SJCRH30 (cell line): Measurements from ENCODE around the gene DISC1. TPM values are rescaled to one million over a fixed set of nuclear protein-coding genes. Genes with fewer than 3 reads are reported as not detected.
"Not testable (repeated sequence)": the region's sequence is repeated elsewhere in the genome, so short reads cannot be mapped to it uniquely, and the experiment has no call there.

Experiments used
- DNase-seq, 2 experiments: peaks; one replicate each; pipeline ENCODE4 v3.0.0-alpha.2; 2015 to 2020
- H3K27ac ChIP-seq: fragments of 250-450 bp; sonication (Bioruptor Pico); 2 replicates; pipeline ENCODE4 v1.5.1; 2020; ENCODE audit warnings: mild to moderate bottlenecking, moderate library complexity
- H3K27me3 ChIP-seq: fragments of 250-450 bp; sonication (Bioruptor Pico); 2 replicates; pipeline ENCODE4 v1.5.1; 2020; ENCODE audit warnings: mild to moderate bottlenecking, moderate library complexity
- H3K36me3 ChIP-seq: fragments of 250-450 bp; sonication (Bioruptor Pico); 2 replicates; pipeline ENCODE4 v1.5.1; 2020; ENCODE audit warnings: mild to moderate bottlenecking, moderate library complexity
- H3K4me1 ChIP-seq: fragments of 250-450 bp; sonication (Bioruptor Pico); 2 replicates; pipeline ENCODE4 v1.5.1; 2020; ENCODE audit warnings: mild to moderate bottlenecking, moderate library complexity
- H3K4me3 ChIP-seq: fragments of 250-450 bp; sonication (Bioruptor Pico); 2 replicates; pipeline ENCODE4 v1.5.1; 2020; ENCODE audit warnings: mild to moderate bottlenecking, moderate library complexity
- H3K9me3 ChIP-seq: fragments of 250-450 bp; sonication (Bioruptor Pico); replicated peaks from 2 replicates; pipeline ENCODE4 v1.5.1; 2020; ENCODE audit warnings: mild to moderate bottlenecking, moderate library complexity
- total RNA-seq: library from RNA; depleted of rRNA; stranded (reverse); fragments of >200 nt; shearing (Covaris generic); gene quantifications from 2 replicates; pipeline ENCODE4 v1.2.3, GENCODE V29; 2014

The DISC1 gene
- total RNA-seq, 1 experiment from 2014 or later, result 5.3 TPM

DNA sequence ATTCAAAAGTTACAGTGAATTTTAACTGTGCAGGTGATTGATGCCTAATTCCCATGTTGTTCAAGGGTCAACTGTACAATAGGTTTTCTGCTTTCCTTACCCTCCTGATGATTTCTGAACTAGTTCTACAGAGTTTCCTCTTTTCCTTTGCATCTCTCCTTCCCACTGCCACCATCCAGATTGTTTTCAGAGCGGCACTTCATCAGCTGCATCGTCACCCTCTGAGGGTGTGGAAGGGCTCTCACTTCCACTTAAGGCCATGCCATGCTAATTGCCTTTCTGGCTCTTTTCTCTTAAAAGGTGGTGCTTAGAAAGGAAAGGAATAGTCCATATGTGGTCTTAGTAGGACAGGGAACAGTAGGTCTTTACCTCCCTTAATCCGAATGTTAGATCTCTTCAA lies 39.1 kb downstream of the DISC1 start:
- peaks cover 3% of the 10 kb centered on the region; the same call in 1 of the 2 replicates for H3K9me3 ChIP-seq

DNA sequence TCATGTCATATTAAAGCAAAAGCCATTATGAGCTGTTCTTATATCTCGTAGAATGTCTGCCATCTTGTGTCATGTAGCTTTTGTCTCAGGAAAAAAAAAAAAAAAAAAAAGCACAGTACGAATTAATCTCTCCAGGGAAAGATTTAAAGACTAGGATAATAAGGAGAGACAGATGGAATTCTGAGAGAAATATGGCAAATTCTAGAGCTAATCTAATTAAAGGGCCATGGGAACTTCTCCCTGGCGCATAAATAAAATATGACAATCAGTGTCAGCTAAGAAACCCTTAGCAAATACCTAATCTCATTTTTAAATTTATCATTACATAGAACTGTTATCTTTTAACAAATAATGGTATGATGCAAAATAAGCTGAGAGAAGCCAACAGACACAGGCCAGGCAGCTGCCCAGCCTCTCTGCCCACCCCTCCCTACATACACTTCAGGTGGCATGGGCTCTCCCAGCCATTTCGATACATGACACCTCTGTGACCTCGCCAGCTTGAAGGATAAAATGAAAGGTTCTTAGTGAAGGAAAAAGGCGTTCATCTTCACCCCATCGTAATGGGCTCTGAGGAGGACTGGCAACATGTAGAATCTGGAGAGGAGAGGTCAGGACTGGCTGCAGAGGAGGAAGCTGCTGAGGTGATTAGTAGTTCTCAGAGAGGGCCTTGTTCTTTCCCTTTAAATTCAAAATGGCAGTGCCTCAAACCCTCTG lies 39.8 kb downstream of the DISC1 start:
- no peaks in the 10 kb centered on the region for H3K4me1 ChIP-seq
- peaks cover 3% of the 10 kb centered on the region; the same call in 1 of the 2 replicates for H3K9me3 ChIP-seq
- no peaks in the 10 kb centered on the region for H3K36me3 ChIP-seq
- H3K27me3 ChIP-seq, result no peaks in the 10 kb centered on the region
- H3K27ac ChIP-seq, result no peak overlapping the region
- no peak overlapping the region for H3K4me3 ChIP-seq
- no peak for DNase-seq

More for the DNA sequence above, 39.1 kb downstream of the DISC1 start:
- no peak for DNase-seq
- no peaks in the 10 kb centered on the region for H3K36me3 ChIP-seq
- no peaks in the 10 kb centered on the region for H3K27me3 ChIP-seq
- no peak overlapping the region for H3K27ac ChIP-seq
- H3K4me1 ChIP-seq, result no peaks in the 10 kb centered on the region
- no peak overlapping the region for H3K4me3 ChIP-seq

DNA sequence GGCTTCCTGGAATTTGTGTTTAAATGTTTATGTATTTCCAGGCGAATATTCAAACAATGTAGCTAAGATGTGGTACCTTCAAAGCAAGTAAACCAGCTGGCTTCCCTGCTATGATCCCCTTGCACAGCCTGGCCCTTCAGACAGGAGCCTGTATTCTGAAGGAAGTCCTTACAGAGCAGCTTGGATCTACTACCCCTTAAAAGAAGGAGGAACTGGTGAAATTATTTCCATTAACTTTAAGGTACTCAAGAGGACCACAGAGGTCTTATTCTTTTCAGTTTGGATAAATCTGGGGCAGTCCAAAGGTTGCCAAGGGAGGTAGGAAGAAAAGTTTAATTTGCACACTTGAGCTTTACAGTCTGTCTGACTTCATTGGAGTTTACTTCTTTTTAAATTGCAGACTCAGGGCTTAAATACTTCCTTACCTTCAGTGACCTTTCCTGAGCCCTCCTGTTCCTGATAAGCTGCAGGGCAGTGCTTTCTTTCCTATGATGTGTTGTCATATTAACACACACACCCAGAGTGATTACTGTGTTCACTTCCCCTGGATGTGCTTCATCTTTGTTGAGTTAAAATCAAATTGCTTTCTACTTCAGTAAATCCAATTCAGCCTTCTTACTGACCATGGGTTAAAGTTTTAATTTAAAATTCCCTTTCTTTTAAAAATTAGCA lies 40.5 kb downstream of the DISC1 start:
- Histone ChIP-seq H3K36me3 (no peaks in the 10 kb centered on the region), H3K27me3 (no peaks in the 10 kb centered on the region), H3K4me3 (no peak overlapping the region), H3K4me1 (no peaks in the 10 kb centered on the region), H3K27ac (no peak overlapping the region), H3K9me3 (peaks cover 3% of the 10 kb centered on the region; the same call in 1 of the 2 replicates)
- no peak for DNase-seq

DNA sequence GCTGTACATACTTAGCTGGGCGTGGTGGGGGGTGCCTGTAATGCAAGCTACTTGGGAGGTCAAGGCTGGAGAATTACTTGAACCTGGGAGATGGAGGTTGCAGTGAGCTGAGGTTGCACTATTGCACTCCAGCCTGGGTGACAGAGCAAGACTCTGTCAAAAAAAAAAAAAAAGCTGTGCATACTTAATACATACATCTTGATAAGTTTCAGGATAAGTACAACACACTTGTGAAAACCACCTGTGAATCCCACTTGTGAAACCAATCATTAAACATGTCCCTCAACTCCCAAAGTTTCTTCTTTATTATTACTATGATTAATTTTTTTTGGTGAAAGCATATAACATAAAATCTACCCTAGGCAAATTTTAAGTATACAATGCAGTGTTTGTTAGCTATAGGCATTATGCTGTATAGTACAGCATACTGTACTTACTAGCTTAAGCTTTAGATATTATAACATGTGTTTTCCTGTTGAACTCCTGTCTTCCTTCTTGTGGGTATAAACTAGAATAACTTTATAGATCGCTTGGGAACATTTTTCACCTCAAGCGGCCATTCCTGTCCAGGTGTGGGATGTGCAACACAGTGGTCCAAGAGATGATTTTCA lies 41.4 kb downstream of the DISC1 start:
- Histone ChIP-seq H3K4me1 (no peaks in the 10 kb centered on the region), H3K36me3 (no peaks in the 10 kb centered on the region), H3K4me3 (no peak overlapping the region), H3K27ac (no peak overlapping the region), H3K27me3 (no peaks in the 10 kb centered on the region), H3K9me3 (peaks cover 3% of the 10 kb centered on the region; the same call in 1 of the 2 replicates)
- no peak for DNase-seq

DNA sequence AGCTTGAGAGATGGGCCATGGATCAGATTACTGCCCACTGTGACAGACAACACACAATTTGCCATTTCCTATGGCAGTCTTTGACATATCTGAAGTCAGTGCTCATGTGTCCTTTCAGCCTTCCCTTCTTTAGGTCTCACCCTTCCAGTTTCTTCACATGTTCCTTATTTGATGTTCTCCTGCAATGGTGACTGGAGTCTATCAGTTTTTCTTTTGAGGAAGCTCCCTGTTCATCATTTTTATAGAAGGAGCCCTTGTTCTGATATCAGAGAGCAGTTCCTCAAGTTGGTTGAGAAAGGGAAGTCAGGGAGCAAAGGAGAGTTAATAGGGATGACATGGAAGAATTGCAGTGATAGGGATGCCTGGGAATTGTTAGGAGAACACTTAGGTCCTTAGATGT lies 42.2 kb downstream of the DISC1 start:
- Histone ChIP-seq H3K4me3 (no peak overlapping the region), H3K36me3 (no peaks in the 10 kb centered on the region), H3K4me1 (no peaks in the 10 kb centered on the region), H3K27ac (no peak overlapping the region), H3K27me3 (no peaks in the 10 kb centered on the region), H3K9me3 (no peaks in the 10 kb centered on the region; the same call in 1 of the 2 replicates)
- no peak for DNase-seq

DNA sequence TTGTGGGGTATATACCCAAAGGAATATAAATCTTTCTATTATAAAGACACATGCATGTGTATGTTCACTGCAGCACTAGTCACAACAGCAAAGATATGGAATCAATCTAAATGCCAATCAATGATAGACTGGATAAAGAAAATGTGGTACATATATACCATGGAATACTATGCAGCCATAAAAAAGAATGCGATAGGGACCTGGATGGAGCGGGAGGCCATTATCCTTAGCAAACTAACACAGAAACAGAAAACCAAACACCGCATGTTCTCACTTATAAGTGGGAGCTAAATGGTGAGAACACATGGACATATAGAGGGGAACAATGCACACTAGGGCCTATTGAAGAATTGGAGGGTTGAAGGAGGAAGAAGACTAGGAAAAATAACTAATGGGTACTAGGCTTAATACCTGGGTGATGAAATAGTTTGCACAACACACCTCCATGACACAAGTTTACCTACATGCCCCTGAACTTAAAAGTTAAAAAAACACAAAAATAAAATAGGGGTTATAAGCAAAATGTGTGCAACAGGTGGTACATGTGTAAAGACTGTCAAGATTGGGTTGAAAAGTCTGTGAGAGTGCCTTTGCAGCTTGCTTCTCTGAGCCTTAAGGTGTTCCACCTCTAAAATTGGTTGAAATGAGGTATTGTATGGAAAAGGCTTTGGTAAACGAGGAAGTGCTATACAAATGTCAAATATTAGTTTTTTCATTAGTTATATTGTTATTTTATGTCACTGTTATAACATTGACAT lies 43.5 kb downstream of the DISC1 start:
- DNase-seq, H3K4me1 ChIP-seq, H3K36me3 ChIP-seq, H3K27ac ChIP-seq, H3K27me3 ChIP-seq, H3K9me3 ChIP-seq, H3K4me3 ChIP-seq: not testable (repeated sequence)

DNA sequence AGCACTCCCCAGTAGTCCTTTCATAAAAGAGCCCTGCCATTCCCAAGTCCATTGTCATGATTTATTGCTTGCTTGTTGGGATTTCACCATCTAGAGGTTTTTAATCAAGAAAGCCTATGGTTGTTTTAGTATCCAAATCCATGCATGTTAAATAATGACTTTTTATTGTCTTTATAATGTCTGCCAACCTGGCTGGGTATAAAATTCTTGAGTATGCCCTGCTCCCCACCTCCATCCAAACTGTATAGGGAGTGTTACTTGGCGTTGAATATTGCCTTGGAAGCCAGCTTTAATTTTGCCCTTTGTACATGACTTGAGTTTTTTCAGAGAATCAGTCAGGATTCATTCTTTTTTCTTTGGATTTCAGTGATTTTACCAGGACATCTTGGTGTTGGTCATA lies 44.2 kb downstream of the DISC1 start:
- no peaks in the 10 kb centered on the region; the same call in 1 of the 2 replicates for H3K9me3 ChIP-seq
- H3K36me3 ChIP-seq, result no peaks in the 10 kb centered on the region
- DNase-seq, result no peak
- no peaks in the 10 kb centered on the region for H3K27me3 ChIP-seq
- no peaks in the 10 kb centered on the region for H3K4me1 ChIP-seq
- H3K27ac ChIP-seq, result no peak overlapping the region
- H3K4me3 ChIP-seq, result no peak overlapping the region

DNA sequence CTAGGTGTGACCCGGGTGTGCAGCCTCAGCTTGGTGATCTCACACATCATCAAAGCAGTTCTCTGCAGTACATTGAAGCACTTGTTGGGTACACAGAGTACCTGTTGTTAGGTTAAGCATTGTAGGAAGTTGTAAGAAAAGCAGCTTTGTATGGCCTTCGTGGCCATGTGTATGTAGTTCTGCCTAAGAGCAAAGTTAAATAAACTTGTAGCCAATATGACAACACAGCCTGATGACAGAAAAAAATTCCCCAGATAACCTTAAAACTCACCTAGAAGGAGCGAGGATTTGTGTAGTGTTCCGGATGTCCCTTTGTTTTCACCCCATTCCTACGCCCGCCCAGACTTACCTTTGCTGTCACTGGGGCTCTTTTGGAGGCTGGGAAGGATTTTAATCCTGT lies 48.0 kb downstream of the DISC1 start:
- Histone ChIP-seq H3K27ac (no peak overlapping the region), H3K36me3 (no peaks in the 10 kb centered on the region), H3K4me3 (no peak overlapping the region), H3K9me3 (no peaks in the 10 kb centered on the region; the same call in 1 of the 2 replicates), H3K27me3 (no peaks in the 10 kb centered on the region), H3K4me1 (no peaks in the 10 kb centered on the region)
- DNase-seq, result no peak

DNA sequence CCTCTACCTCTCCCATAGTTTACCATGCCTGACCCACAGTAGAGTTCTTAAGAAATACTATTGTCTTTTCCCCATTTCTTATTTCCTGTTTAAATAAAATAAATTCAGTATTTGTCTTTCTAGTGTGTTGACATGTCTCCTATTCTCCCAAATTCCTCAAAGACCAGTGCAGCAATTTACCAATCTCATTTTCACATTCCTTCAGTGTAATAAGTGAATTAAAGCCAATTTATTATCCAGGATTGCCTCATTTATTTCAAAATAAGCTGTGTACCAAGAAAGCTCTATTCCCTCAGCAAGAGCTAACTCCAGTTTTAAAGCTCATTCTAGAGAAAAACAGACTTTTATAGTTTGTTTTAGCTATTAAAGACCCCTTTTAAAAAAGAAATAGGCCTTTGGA lies 49.9 kb downstream of the DISC1 start:
- Histone ChIP-seq H3K4me3 (no peak overlapping the region), H3K4me1 (no peaks in the 10 kb centered on the region), H3K36me3 (no peaks in the 10 kb centered on the region), H3K27ac (no peak overlapping the region), H3K27me3 (no peaks in the 10 kb centered on the region), H3K9me3 (no peaks in the 10 kb centered on the region)
- no peak for DNase-seq

DNA sequence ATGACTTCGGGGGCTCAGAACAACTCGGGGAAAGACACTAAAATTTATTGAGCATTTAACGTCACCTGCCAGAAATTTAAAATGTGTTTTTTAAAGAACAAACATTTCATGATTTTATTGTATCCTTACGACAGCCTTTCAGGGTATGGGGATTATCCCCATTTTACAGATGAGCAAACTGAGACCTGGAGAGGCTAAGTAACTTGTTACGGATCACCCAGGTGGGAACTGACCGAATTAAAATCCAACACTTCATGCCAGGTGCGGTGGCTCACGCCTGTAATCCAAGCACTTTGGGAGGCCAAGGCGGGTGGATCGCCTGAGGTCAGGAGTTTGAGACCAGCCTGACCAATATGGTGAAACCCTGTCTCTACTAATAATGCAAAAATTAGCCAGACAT lies 50.9 kb downstream of the DISC1 start:
- no peak overlapping the region for H3K4me3 ChIP-seq
- H3K27ac ChIP-seq, result no peak overlapping the region
- H3K36me3 ChIP-seq, result no peaks in the 10 kb centered on the region
- no peaks in the 10 kb centered on the region for H3K4me1 ChIP-seq
- DNase-seq, result no peak
- no peaks in the 10 kb centered on the region for H3K27me3 ChIP-seq
- H3K9me3 ChIP-seq, result no peaks in the 10 kb centered on the region

DNA sequence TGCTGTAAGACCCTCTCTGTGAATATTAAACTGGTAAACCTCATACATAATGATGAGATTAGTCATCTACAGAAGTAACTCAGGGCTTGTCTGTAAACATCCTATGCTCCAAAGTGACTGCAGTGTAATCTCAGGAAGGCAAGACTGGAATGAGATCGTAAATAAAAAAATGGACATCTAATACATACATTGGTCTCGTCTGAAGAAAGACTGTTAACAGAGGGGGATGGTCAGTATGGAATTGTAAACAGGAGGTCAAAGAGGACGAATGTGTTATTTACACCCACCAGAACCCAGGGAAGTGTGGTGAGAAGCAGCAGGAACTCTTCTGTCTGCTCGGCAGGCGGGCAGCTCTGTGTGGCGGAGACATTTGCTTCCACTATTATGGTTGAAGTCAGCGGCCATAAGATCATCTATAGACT lies 51.4 kb downstream of the DISC1 start:
- H3K27ac ChIP-seq, result no peak overlapping the region
- H3K4me1 ChIP-seq, result no peaks in the 10 kb centered on the region
- no peak overlapping the region for H3K4me3 ChIP-seq
- no peaks in the 10 kb centered on the region for H3K36me3 ChIP-seq
- no peaks in the 10 kb centered on the region for H3K27me3 ChIP-seq
- DNase-seq, result no peak
- H3K9me3 ChIP-seq, result no peaks in the 10 kb centered on the region

DNA sequence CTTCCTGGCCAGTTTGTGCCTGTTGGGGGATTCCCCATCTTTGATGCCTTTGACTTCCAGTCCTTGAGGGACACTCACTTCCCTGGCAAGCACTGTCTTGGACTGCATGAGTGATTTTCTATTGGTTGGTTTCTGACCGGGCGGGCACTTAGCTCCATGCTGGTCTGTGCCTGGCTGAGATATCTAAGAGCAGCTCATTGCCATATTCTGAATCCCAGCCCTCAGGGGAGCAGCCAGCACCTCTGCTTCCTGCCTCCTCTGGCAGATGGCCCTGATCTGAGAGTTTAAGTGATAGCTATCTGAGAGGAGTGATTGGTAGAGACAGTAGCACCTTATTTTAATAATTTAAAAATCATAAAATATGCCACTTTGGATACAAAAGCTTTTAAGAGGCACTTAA lies 52.5 kb downstream of the DISC1 start:
- H3K4me3 ChIP-seq, result no peak overlapping the region
- no peak for DNase-seq
- no peaks in the 10 kb centered on the region for H3K4me1 ChIP-seq
- H3K36me3 ChIP-seq, result no peaks in the 10 kb centered on the region
- no peaks in the 10 kb centered on the region for H3K9me3 ChIP-seq
- no peaks in the 10 kb centered on the region for H3K27me3 ChIP-seq
- H3K27ac ChIP-seq, result no peak overlapping the region

DNA sequence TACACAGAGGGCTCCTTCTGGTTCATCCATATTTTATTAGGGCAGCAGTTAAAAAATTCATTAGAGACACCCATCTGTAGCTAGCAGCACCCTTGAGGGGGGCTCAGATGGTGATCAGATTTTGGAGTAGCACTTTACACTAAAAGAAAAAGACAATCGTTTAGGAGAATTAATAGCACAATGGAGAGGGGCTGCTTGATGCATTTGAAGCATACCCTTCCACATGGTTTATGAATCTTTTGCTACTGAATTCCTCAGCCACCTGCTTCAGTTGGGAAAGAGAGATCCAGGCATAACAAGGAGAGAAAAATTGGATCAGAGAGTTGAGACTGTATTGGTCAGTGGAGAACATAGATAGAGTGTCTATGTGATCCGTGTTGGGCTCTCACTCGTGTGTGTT lies 54.4 kb downstream of the DISC1 start:
- Histone ChIP-seq H3K27ac (no peak overlapping the region), H3K36me3 (no peaks in the 10 kb centered on the region), H3K4me1 (no peaks in the 10 kb centered on the region), H3K9me3 (no peaks in the 10 kb centered on the region), H3K27me3 (no peaks in the 10 kb centered on the region), H3K4me3 (no peak overlapping the region)
- DNase-seq, result no peak

DNA sequence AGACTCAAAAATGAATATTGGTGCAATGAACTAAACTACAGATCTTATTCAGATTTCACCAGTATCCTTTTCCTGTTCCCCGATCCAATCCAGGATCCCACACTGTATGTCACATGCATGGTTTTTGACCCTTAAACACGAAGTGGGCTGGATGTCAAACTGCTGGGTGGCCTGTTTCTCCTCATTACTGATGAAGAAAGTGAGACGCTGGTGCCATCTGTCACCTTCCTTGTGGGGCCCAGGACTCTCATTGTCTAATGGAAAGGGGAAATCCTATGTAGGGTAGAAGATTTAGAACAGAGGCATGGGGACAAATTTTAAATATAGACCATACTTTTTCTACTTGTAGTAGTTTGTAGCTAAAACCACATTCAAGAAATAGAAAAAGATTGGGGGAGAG lies 56.2 kb downstream of the DISC1 start:
- Histone ChIP-seq H3K36me3 (no peaks in the 10 kb centered on the region), H3K9me3 (no peaks in the 10 kb centered on the region; the same call in 1 of the 2 replicates), H3K27me3 (no peaks in the 10 kb centered on the region), H3K4me1 (no peaks in the 10 kb centered on the region), H3K4me3 (no peak overlapping the region), H3K27ac (no peak overlapping the region)
- no peak for DNase-seq
